Parathyroid adenoma (tissue), 2 donors: ENCODE measurements around the gene SETD4.

Source experiments
- H2AFZ ChIP-seq: fragments of 300-600 bp; sonication (generic); one replicate; pipeline ENCODE4 v1.7.0; 2017; ENCODE audit warnings: antibody characterized with exemption, mild to moderate bottlenecking
- H3K27ac ChIP-seq: fragments of 300-600 bp; sonication (generic); one replicate; pipeline ENCODE4 v1.7.0; 2017
- H3K27me3 ChIP-seq: fragments of 300-600 bp; sonication (generic); one replicate; pipeline ENCODE4 v1.7.0; 2017; ENCODE audit warnings: low read length; ENCODE audit not compliant: control insufficient read depth, insufficient read depth
- H3K36me3 ChIP-seq: fragments of 300-600 bp; sonication (generic); one replicate; pipeline ENCODE4 v1.7.0; 2017; ENCODE audit warnings: low read length; ENCODE audit not compliant: control insufficient read depth, insufficient read depth
- H3K4me1 ChIP-seq: fragments of 300-600 bp; sonication (generic); one replicate; pipeline ENCODE4 v1.7.0; 2017; ENCODE audit warnings: control low read depth
- H3K4me2 ChIP-seq: fragments of 300-600 bp; sonication (generic); one replicate; pipeline ENCODE4 v1.7.0; 2017; ENCODE audit warnings: low read length
- H3K4me3 ChIP-seq: fragments of 300-600 bp; sonication (generic); one replicate; pipeline ENCODE4 v1.7.0; 2017; ENCODE audit warnings: low read depth, low read length
- H3K79me2 ChIP-seq: fragments of 300-600 bp; sonication (generic); one replicate; pipeline ENCODE4 v1.7.0; 2017; ENCODE audit warnings: control low read depth
- H3K9ac ChIP-seq: fragments of 300-600 bp; sonication (generic); one replicate; pipeline ENCODE4 v1.7.0; 2017; ENCODE audit warnings: mild to moderate bottlenecking
- H3K9me3 ChIP-seq: fragments of 300-600 bp; sonication (generic); one replicate; pipeline ENCODE4 v1.7.0; 2017; ENCODE audit warnings: low read length; ENCODE audit not compliant: control insufficient read depth
- CTCF ChIP-seq: fragments of 300-600 bp; sonication (generic); IDR thresholded peaks from one replicate; pipeline ENCODE4 v1.7.0; 2017; ENCODE audit warnings: antibody characterized with exemption, mild to moderate bottlenecking
- donor health status: primary hyperparathyroidism.

Gene SETD4

DNA sequence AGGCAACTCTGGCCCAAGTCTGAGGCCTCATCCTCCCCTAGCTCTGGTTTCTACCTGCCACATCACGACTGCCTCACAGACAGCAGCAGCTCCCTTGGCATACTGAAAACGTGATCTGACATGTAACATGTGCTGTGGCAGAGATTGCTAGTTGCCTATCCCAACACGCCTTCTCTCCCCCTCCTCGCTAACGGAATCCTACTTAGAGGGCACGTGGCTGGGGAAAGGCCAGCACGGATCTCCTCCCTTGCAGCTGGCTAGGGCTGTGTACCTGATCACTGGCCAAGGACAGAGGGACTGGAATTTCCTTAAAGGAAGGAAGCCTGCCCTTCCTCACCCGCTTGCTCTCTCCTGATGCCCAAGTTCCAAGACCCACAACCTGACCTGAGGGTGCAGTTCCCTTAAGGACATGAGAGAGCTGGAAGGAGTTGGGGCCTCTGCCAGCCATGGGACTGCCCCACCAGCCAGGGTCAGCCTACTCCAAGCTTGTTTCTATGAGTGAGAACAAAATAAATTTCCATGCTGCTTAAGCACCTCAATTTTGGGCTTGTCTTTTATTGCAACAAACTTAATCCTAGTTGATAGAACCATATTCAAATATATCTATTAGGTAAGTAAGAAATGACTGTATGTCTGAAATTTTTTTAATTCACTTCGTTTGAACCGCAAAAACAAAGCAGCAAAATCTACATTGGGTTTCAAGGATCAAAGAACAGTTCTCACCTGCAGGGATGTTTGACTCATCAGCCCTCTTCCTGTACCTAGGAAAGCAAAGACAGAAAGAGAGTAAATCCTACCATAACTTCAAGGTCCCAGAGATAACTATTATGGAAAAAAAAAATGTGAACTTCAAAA, 7.2 kb downstream of the SETD4 start:
- H3K36me3 ChIP-seq = no peaks in the 10 kb centered on the region
- H3K27ac ChIP-seq = no peak overlapping the region
- H2AFZ ChIP-seq = no peak overlapping the region
- no peaks in the 10 kb centered on the region for H3K27me3 ChIP-seq
- H3K9ac ChIP-seq = no peak overlapping the region
- no peaks in the 10 kb centered on the region for H3K9me3 ChIP-seq
- TF ChIP-seq CTCF = no peak
- H3K4me1 ChIP-seq = no peaks in the 10 kb centered on the region
- no peak overlapping the region for H3K4me3 ChIP-seq
- no peaks in the 10 kb centered on the region for H3K79me2 ChIP-seq
- H3K4me2 ChIP-seq = no peak overlapping the region

DNA sequence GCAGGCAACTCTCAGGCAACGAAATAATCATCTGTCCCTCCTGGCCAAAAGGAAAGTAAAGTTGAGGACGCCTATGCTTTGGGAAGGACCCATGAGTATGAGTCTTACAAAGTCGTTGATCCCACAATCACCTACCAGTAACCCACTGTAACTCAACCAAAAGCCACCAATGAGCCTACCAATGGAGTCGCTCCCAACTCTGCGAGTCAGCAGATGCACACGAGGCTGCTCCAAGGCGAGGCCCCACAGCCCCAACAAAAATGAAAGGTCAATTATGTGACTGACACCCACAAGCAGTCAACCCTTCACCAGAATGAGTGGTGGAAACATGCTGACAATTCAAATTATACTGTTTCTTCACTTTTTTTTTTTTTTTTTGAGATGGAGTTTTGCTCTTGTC, 12.0 kb downstream of the SETD4 start:
- H3K36me3 ChIP-seq = no peaks in the 10 kb centered on the region
- no peaks in the 10 kb centered on the region for H3K4me1 ChIP-seq
- no peak overlapping the region for H2AFZ ChIP-seq
- no peak for TF ChIP-seq CTCF
- H3K9me3 ChIP-seq = no peaks in the 10 kb centered on the region
- H3K27ac ChIP-seq = no peak overlapping the region
- no peak overlapping the region for H3K4me3 ChIP-seq
- no peak overlapping the region for H3K4me2 ChIP-seq
- no peaks in the 10 kb centered on the region for H3K79me2 ChIP-seq
- H3K27me3 ChIP-seq = no peaks in the 10 kb centered on the region
- H3K9ac ChIP-seq = no peak overlapping the region

DNA sequence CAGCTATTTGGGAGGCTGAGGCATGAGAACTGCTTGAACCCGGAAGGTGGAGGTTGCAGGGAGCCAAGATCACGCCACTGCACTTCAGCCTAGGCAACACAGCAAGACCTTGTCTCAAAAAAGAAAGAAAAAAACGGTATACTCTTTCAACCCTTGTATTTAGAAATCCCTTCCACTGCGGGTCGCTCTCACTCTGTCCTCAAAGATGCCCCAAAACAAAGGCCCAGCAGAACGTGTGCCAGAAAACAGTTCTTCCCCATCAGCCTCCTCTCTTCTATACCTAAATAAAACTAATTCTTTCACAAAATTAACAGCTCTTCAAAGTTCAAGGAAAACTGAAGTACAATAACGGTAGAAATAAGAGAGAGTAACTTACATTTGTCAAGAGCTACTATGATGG, 13.2 kb downstream of the SETD4 start:
- Histone ChIP-seq H3K4me2 (no peak overlapping the region), H3K9ac (no peak overlapping the region), H3K4me1 (no peaks in the 10 kb centered on the region), H3K79me2 (no peaks in the 10 kb centered on the region), H3K27ac (no peak overlapping the region), H2AFZ (no peak overlapping the region), H3K4me3 (no peak overlapping the region), H3K36me3 (no peaks in the 10 kb centered on the region), H3K9me3 (no peaks in the 10 kb centered on the region), H3K27me3 (no peaks in the 10 kb centered on the region)
- TF ChIP-seq CTCF = no peak

- Histone ChIP-seq H3K4me1 (no peaks in the 10 kb centered on the region), H3K36me3 (no peaks in the 10 kb centered on the region), H2AFZ (no peak overlapping the region), H3K79me2 (no peaks in the 10 kb centered on the region), H3K4me2 (no peak overlapping the region), H3K9ac (no peak overlapping the region), H3K4me3 (no peak overlapping the region), H3K27ac (no peak overlapping the region), H3K27me3 (no peaks in the 10 kb centered on the region), H3K9me3 (no peaks in the 10 kb centered on the region)
- no peak for TF ChIP-seq CTCF
Measured at GRCh38 chr21:36045993-36046392, 14.3 kb downstream of the SETD4 start.

DNA sequence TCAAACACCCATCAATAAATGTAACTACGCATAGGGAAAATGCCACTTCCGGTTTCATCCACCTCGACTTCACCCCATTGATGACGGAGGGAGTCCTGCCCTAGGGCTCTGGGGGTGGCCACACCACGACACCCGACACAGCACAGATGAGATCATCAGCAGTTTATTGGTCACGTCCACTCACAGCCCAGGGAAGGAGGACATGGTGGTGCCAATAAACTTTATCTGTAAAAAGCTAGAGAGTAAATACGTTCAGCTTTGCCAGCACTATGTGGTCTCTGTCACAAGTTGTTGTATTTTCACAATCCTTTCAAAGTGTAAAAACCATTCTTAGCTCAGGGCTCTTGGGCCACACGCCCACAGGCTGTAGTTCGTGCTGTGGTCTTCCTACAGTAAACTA, 16.3 kb downstream of the SETD4 start:
- no peaks in the 10 kb centered on the region for H3K36me3 ChIP-seq

More for the DNA sequence above, 16.3 kb downstream of the SETD4 start:
- no peak overlapping the region for H3K27ac ChIP-seq
- no peak overlapping the region for H2AFZ ChIP-seq
- no peaks in the 10 kb centered on the region for H3K9me3 ChIP-seq
- TF ChIP-seq CTCF = no peak
- no peaks in the 10 kb centered on the region for H3K79me2 ChIP-seq
- H3K27me3 ChIP-seq = no peaks in the 10 kb centered on the region
- H3K4me1 ChIP-seq = no peaks in the 10 kb centered on the region
- H3K4me2 ChIP-seq = no peak overlapping the region
- H3K4me3 ChIP-seq = no peak overlapping the region
- no peak overlapping the region for H3K9ac ChIP-seq
